ENCODE data around the gene GLIS1.

Gene GLIS1

DNA sequence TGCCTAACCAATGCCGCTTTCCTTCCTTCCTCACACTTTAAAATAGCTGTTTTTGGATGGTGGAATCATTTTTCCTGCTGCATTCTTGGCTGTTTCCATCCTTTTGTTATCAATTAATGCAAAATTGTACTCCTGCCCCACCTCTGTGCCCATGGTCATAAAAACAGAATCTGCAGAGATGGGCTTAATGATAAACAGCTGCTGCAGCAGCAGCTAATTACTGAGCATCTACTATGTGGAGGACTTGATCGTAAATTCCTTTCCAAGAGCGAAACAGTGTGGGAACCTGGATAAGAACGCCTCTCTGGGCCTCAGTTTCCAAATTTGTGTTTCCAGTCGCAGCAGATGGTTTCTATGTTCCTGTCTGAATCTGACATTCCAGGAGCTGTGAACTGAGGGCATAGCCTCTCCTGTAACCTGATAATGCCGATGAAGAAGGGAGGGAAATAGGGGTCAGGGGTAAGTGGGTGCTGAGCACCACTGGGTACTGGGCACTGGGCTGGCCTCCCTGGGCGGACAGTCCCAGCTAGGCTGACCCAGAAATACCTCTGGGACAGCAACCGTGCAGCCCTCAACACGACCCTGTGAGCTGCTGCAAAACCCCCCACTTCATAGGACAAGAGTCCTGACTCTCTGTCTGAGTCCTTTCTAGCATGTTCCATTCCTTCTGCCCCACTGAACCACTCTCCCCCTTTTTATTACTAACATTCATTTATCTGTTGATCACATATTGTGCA is 158.1 kb downstream of the GLIS1 start:
- DNase-seq (ENCODE audit: low spot score) = no peak

DNA sequence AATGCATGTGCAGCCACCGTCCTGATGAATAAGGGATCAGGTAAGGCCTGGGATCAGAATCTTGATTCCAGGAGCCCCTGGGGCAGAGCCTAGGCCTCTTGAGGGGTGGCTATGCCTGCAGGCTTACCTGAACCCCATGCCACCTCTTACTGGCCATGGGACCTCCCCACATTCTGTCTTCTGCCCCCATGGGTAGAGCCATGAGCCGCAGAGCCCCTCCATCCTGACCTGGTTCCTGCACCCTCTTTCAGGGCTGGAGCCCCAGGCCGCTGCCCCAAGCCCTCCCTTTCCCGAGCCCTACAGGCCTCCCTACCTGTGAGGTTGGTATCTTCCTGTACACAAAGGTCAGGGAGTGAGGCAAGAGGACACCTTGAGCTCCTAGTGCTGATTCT is 159.0 kb downstream of the GLIS1 start:
- no peak for DNase-seq (ENCODE audit: low spot score)

DNA sequence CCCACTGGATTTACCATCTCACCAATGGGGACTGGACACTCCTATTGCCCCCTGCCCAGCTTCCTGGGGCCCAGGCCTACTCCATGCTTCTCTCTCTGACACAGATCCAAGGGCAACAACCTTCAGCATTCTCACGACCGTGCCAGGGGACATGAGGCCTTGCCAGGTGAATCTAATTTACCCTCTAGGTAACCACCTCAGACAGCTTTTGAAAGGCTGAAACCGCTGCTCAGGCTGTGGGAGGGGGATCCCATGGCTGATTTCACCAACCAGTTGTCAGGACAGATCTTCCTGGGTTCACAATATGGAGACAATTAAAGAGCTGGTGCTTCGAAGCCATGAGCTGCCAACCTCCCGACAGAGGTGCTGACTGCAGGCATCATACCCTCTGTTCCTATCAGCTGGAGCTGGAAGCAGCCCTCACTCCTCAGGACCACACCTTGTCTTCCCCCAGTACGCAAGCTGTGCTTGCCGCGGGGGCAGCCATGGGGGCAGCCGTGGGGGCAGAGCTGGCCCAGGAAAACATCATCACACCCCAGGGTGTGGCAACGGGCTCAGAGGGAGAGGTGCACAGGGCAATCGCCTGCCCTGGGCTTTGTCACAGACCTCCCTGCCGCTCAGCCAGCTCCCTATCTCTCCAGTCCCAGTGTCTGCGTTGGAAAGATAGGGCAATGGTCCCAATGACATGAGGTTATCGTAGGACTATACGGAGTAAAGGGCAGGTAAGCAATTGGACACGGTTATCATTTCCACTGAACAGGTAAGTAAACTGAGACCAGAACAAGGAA is 159.5 kb downstream of the GLIS1 start:
- no peak for DNase-seq (ENCODE audit: low spot score)

DNA sequence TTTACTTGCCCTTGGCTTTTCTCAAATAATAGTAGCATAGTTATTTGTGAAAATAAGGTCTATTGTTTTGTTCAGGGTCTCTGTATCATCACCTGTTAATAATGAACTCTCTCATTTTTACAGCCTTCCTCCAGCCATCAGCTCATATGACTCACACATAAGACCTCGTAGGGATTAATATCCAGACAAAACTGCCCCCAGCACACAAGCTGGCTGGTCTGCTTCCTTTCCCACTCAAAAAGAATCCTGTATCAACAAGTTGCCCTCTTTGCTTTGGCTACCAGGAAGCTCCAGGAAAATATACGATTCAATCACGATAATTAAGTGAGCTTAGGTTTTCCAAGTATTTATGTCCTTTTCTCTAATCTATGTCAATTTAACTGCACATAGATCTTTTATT is 160.6 kb downstream of the GLIS1 start:
- peak; percentile 75 for DNase-seq (ENCODE audit: low spot score)

DNA sequence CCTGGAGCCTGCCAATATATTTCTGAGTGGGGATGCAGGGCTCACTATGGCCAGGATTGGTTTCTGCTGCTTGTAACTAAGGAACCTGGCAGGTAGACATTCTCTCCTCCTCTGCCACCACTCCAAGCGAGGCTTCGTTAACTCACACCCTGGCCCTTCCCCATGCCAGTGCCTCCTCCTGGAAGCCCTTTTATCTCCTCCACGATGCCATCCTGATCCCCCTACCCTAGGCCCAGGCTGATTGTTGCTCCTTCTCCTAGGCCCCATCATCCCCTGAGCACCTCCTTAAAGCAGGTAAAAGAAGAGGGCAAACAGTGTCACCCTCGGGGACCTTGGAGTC is 161.2 kb downstream of the GLIS1 start:
- DNase-seq (ENCODE audit: low spot score) = no peak

DNA sequence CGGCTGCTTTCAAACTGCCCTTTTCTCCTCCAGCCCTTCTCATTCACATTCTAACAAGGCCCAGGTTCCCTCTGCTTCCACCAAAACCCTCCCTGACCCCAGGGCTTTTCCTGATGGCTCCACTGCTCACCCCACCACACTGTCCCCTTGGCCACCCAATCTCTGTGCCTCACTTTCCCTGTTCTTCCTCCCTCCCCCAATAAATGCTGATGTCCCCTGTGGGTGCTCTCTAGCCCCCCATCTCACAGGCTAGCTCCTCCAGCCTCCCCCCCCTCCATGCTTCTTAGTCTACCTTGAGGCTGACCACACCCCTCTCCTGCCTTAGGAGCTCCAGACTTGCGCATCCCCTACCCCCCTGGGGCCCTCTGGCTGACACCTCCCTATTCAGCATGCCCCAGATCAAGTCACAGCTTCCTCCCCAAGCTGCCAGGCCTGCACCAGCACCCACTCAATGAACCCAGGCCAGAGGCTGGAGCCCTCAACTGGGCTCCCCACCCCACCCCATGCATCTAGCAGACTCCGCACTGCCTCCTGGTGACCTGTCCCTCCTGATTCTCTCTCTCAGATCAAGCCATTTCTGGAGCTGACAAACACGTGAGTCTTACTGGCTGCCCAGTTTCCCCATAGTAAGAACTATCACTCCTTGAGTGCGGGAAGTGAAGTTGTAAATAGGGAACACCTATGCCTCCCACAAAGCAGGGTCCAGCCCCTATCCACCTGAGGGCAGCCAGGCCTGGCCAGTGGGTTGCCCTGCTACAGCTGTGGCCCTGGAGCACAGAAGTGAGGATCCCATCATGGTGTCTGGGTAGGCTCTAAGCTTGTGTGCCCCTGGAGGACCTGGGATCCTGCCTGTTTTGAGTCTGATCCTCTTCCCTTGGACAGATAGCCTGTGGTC is 161.9 kb downstream of the GLIS1 start:
- DNase-seq (ENCODE audit: low spot score) = no peak

DNA sequence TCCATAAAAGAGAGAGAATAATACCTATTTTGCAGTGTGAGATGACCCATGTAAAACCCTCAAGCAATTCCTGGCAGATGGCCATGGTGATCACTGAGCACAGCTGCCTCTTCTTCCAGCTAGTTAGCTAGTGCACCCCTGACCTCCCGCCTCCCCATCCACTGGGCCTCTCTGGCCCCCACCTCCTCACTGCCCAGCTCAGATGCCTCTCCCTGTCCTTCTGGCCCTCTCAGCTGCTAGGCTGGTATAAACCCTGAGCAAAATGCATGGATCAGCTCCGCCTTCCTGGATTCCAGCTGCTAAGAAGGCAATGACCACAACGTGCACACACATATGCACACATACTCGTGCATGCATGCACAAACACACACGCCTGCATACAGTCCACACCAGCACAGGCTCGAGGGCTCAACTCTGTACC is 162.6 kb downstream of the GLIS1 start:
- DNase-seq (ENCODE audit: low spot score) = peak; percentile 53

DNA sequence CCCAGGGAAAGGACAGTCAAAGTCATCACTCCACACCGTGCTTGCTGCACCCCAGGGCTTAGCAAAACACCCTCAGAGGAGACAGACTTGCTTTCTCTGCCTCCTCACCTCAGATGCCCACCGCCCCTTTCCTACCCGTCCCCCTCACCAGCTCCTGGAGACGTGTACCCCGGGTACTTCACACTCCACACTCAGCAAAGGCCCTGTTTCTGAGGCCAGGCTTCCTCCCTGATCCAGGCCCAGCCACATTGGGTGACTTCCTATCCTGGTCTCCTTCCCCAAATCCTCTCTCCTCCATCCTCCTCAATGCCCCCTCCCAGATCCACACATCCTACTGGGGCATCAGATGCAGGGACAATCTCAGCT is 163.0 kb downstream of the GLIS1 start:
- DNase-seq (ENCODE audit: low spot score) = no peak

DNA sequence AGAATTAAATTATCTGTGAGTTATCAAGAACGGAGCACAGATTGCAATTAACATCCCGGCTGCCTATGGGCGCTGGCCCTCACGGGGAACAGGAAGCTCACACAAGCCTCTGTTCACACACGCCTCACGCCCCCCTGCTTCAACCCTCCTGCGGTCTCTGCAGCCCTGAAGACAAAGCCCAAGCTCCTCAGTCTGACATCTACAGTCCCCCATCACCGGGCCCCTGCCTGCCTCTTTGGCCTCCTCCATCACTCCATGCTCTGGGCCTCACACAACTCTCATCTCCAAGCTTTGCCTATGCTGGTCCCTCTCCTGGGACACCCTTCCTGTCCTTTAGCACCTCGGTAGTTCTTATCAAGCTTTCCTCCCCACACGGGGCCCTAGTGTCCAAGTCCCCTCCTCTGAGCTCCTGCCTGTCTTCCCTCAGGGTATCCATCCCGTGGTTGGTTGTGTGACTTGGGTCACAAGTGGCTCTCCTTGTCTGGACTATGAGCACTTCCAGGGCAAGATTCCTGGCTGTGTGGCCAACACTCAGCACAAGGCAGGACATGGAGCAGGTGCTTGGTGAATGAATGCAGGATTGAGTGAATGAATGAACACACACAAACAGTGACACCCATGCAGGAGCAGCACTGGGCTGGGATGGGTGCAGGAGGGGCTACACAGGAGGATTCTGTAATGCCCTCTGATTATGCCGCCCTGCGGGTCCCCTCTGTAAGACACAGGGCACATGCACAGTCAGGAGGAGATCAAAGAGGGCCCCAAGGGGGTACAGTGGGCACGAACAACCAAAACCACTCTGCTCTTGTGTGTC is 163.6 kb downstream of the GLIS1 start:
- DNase-seq (ENCODE audit: low spot score) = no peak

DNA sequence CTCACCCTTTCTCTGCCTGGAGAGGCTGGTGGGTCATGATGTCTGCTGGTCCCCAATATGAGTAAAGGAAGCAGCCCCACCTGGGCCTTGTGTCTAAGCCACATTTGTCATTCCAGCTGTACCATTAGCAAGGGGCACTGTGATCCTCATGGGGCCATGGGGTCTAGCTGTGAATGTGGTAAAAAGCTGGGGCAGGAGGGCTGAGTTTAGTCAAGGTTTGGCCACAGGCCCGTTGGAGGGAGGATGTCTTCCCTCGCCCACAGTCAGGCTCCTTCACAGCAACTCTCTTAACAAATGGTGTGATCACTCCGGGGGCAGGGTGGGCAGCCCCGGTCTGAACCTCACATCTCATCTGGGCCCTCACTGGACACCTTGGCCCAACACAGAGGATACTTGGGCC is 164.3 kb downstream of the GLIS1 start:
- DNase-seq (ENCODE audit: low spot score) = no peak

DNA sequence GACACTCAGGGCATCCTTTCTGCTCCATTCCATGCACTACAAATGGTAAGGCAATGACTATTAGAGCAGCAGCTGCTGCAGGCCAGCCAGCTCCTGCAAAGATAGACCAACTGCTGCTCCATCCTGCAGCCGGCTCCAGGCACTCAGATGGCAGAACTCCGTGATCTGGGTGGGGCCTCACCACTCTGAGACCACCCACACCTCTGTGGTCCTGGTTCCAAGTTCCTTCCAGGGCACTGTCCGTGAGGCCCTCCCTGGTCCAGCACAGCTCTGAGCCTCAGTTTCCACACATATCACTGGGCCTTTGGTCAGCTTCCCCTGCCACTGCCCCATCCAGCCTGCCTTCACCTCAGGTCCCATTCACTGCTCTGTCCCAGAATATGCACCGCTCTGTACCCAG is 165.0 kb downstream of the GLIS1 start:
- no peak for DNase-seq (ENCODE audit: low spot score)

DNA sequence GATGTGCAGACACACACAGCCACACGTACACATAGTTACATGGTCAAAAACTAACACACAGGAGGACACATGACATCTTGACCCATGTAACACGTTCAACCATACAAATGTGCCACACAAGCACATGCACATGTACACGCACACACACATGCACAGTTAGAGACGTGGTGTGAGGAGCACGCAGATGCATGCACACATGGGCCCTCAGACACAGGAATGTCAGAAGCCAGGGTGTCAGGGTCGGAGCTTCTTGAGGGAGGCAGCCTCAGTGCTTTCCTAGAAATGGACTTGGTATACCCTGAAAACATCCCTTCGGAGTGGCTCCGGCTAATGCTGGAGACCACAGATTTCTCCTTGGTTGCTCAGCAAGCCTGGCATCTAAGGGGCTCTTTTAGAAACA is 165.4 kb downstream of the GLIS1 start:
- no peak for DNase-seq (ENCODE audit: low spot score)

DNA sequence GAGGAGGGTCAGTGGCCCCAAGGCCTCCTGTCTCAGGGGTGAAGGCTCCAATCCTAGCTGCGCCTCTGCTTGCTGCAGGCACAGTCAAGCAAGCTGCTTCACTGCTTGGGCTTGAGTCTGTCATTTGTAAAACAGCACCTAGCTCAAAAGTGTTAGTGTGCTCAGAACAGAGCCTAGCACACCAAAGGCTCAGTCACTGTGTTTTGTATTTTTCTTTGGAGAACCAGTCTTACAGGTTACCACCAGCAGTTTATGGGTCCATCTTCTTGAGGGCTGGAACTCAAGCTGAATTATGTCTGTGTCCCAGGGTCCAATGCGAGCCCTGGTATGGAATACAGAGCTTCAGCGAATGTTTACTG is 166.2 kb downstream of the GLIS1 start:
- DNase-seq (ENCODE audit: low spot score) = no peak

DNA sequence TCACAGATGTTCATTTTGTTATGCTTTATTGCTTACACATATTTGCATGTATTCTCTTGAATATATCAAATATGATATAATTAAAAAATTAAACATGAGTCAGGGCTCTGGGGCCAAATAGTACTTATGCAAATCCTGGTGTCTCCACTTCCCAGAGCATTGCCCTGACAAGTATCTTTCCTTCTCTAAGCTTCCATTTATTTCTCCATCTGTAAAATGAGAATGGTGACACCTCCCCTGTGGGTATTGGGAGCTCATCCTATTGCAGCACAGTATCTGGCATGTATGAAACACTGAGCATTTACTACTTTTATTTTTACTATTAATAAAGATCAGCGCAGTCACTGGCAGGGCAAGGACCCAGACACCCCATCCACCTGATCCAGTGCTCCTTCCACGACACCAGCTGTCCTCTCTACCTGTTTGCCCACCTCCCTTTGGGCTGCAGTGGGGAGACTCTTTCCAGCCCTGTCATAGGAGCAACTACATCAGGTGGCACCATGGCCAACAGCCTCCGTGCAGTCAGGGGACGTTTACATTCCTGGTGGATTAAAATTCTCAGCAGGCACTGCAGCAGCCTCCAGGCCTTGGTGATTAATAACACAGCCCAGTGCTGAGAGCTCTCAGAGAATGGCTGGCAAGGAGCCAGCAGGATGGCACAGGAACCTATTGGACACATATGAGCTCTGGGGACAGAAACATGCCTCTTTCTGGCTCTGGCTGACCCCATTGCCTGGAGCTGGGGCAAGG is 166.7 kb downstream of the GLIS1 start:
- DNase-seq (ENCODE audit: low spot score) = peak; percentile 86

DNA sequence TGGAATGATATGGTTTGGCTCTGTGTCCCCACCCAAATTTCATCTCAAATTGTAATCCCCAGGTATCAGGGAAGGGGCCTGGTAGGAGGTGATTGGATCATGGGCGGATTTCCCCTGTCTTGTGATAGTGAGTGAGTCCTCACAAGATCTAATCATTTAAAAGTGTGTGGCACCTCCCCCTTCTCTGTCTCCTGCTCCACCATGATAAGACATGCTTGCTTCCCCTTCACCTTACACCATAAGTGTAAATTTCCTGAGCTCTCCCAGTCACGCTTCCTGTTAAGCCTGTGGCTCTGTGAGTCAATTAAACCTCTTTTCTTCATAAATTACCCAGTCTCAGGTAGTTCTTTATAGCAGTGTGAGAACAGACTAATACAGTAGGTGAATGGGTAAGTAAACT is 170.4 kb downstream of the GLIS1 start:
- no peak for DNase-seq (ENCODE audit: low spot score)

DNA sequence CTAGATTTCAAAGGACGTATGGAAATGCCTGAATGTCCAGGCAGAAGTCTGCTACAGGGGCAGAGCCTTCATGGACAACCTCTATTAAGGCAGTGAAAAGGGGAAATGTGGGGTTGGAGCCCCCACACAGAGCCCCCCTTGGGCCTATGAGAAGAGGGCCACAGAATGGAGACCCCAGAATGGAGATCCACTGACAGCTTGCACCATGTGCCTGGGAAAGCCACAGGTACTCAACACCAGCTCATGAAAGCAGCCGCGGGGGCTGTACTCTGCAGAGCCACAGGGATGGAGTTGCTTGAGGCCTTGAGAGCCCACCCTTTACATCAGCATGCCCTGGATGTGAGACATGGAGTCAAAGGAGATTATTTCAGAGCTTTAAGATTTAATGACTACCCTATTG is 171.1 kb downstream of the GLIS1 start:
- no peak for DNase-seq (ENCODE audit: low spot score)

DNA sequence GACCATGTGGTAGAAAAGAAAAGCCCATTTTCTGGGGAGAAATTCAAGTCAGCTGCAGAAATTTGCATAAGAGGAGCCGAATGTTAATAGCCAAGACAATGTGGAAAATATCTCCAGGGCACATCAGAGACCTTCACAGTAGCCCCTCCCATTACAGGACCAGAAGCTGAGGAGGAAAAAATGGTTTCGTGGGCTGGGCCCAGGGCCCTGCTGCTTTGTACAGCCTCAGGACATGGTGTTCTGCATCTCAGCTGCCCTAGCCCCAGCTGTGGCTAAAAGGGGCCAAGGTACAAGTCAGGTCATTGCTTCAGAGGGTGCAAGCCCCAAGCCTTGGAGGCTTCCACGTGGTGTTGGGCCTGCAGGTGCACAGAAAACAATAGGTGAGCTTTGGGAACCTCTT is 171.5 kb downstream of the GLIS1 start:
- DNase-seq (ENCODE audit: low spot score) = no peak

DNA sequence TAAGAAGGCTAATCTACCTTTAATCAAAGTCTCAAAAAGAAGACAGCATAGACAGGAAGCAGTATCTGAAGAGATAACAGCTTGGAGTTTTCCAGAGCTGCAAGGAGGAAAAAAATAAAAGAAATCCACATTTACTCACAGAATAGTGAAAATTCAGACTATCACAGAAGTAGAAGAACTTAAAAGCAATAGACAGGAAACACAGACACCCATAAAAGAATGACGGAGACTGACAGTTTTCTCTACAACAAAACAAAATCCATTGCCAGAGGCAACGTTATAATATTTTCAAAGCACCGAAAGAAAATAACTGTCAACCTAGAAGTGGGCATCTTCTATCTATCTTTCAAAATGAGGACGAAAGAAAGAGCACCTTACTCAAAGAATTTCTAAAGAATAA is 175.4 kb downstream of the GLIS1 start:
- no peak for DNase-seq (ENCODE audit: low spot score)

DNA sequence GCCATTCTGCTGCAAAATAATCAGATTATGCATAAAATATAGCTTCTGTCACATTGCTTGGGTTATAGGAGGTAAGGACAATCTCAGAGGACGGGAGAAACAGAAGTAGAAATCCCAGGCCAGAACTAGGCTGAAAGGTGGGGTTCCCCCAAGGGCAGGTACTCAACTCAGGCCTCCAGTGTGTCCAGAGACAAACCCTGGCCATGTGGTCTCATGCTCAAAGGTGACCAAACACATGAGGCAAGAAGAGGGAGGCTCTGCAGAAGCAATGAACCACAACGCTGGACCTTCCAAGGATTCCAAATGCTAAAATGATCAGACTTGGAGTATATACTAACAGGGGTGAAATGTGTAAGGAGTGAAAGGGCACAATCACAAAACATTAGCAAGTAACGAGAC is 176.0 kb downstream of the GLIS1 start:
- no peak for DNase-seq (ENCODE audit: low spot score)

DNA sequence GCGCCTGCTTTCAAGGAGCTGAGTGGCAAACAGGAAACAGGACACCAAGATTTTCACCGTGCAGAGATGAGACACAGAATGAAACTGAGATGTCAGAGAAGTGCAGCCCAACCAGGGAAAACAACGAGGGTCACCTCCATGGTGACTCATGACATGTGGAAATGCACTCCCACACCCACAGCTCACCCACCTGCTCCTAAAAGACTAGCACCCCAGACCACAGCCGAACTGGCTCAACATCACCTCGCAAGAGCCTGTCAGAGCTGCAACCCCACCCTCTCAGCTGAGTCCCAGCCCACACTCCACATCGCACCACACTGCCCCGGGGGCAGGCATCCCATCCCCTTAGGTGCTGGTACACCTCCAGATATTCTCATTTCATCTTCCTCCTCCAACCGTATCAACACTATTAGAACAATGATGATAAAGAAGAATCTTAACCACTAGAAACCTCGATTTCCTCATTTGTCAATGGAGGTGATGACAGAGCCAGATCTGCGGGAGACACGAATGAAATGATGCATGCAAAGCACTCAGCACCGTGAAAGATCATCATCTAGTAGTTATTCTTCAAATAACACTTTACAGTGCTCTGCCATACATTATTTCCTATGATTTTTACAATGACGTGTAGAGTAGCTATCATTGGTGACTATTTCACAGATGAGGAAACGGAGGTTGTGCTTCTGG is 176.5 kb downstream of the GLIS1 start:
- no peak for DNase-seq (ENCODE audit: low spot score)
